Breast epithelium (tissue), 4 donors: Measurements from ENCODE around the gene GPR158. TPM values are rescaled to one million over a fixed set of nuclear protein-coding genes. Genes with fewer than 3 reads are reported as not detected.

Experiments
- DNase-seq, 2 donors: peaks; one replicate each; pipeline ENCODE4 v3.0.0-alpha.2; 2019; ENCODE audit warnings: low spot score in 2 of 2
- H3K27ac ChIP-seq, 2 donors: fragments of 200-600 bp; sonication (generic) in 1 of 2; one replicate each; pipeline ENCODE4 v1.5.1; 2016 to 2019; ENCODE audit warnings: mild to moderate bottlenecking in 1 of 2
- H3K27me3 ChIP-seq, 2 donors: fragments of 200-600 bp; sonication (generic) in 1 of 2; one replicate each; pipeline versions ENCODE4 v1.5.1 to v1.6.0; 2017 to 2019; ENCODE audit warnings: control low read depth in 1 of 2, mild to moderate bottlenecking in 1 of 2
- H3K36me3 ChIP-seq: fragments of 200-600 bp; one replicate; pipeline ENCODE4 v1.5.1; 2019
- H3K4me1 ChIP-seq, 2 donors: fragments of 200-600 bp; sonication (generic); one replicate each; pipeline ENCODE4 v1.5.1; 2016 to 2019; ENCODE audit warnings: control low read depth in 1 of 2
- H3K4me3 ChIP-seq, 3 donors: fragments of 200-600 bp; sonication (generic); 1 replicate in 2 of 3; 2 replicates in 1 of 3; pipeline ENCODE4 v1.5.1; 2016 to 2019; ENCODE audit warnings: mild to moderate bottlenecking in 3 of 3, moderate library complexity in 2 of 3
- H3K9me3 ChIP-seq, 2 donors: fragments of 200-600 bp; sonication (generic) in 1 of 2; one replicate each; pipeline ENCODE4 v1.5.1; 2016 to 2019; ENCODE audit warnings: control low read depth in 1 of 2
- POLR2A ChIP-seq: fragments of 450-650 bp; IDR thresholded peaks from one replicate; pipeline ENCODE4 v1.6.1; 2016; ENCODE audit warnings: antibody characterized with exemption, mild to moderate bottlenecking, moderate library complexity
- POLR2AphosphoS5 ChIP-seq, 3 donors: sonication (generic); formaldehyde crosslinking; IDR thresholded peaks; one replicate each; pipeline ENCODE4 v1.6.1; 2017; ENCODE audit warnings: antibody characterized with exemption in 3 of 3
- intact Hi-C: fragments of 100-400 bp; cut with DNase I; formaldehyde crosslinking; loops from one replicate; pipeline ENCODE4 v1.15.1; 2023; ENCODE audit warnings: low total_unique reads
- total RNA-seq, 3 donors: library from RNA; depleted of rRNA; stranded (reverse); fragments of >200 nt; gene quantifications; one replicate each; pipeline ENCODE4 v1.1.0, GENCODE V29; 2016
- TF ChIP-seq, protein P1 (sequence below), 3 donors: fragments of 450-650 bp; IDR thresholded peaks; one replicate each; pipeline ENCODE4 v1.5.1; 2016 to 2017; ENCODE audit warnings: antibody characterized with exemption in 3 of 3, mild to moderate bottlenecking in 3 of 3, moderate library complexity in 3 of 3

Gene GPR158
- total RNA-seq, 3 donors from 2014 or later: 0.16 to 0.29 TPM; not detected in 1

DNA sequence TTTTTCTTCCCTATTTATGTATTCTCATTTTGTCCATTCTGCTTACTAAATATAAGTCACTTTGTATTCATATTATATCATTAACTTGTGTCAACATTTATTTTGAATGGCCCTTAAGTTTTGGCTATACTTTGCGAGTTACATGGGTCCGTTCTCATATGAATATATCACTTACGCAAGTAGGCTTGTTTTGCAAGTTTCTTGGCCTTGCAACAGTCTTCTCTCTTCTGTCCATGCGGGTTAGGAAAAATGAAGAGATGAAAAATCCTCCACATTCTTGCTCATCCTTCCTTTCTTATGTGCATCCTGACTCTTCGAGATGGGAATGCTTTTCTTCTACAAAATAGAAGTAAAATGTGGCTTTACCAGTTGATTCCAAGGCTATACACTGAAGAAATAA lies 82.8 kb downstream of the GPR158 start:
- TF ChIP-seq POLR2AphosphoS5 (IDR thresholded peaks at IDR 0.05) (no peak), POLR2A (no peak)
- TF ChIP-seq, protein P1, sequence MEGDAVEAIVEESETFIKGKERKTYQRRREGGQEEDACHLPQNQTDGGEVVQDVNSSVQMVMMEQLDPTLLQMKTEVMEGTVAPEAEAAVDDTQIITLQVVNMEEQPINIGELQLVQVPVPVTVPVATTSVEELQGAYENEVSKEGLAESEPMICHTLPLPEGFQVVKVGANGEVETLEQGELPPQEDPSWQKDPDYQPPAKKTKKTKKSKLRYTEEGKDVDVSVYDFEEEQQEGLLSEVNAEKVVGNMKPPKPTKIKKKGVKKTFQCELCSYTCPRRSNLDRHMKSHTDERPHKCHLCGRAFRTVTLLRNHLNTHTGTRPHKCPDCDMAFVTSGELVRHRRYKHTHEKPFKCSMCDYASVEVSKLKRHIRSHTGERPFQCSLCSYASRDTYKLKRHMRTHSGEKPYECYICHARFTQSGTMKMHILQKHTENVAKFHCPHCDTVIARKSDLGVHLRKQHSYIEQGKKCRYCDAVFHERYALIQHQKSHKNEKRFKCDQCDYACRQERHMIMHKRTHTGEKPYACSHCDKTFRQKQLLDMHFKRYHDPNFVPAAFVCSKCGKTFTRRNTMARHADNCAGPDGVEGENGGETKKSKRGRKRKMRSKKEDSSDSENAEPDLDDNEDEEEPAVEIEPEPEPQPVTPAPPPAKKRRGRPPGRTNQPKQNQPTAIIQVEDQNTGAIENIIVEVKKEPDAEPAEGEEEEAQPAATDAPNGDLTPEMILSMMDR (IDR thresholded peaks at IDR 0.05): no peak
- no peaks in the 10 kb centered on the region for H3K36me3 ChIP-seq
- intact Hi-C loops: no loop called here

GRCh38 chr10:25261110-25261509 lies 86.3 kb downstream of the GPR158 start:
- no peaks in the 10 kb centered on the region for H3K27me3 ChIP-seq
- DNase-seq: no peak
- TF ChIP-seq, protein P1 (IDR thresholded peaks at IDR 0.05): no peak
- TF ChIP-seq POLR2AphosphoS5 (IDR thresholded peaks at IDR 0.05): no peak
- TF ChIP-seq POLR2A: no peak
- no peak overlapping the region for H3K4me3 ChIP-seq
- no peaks in the 10 kb centered on the region for H3K4me1 ChIP-seq
- no peak overlapping the region for H3K27ac ChIP-seq
- H3K36me3 ChIP-seq: no peaks in the 10 kb centered on the region
- H3K9me3 ChIP-seq: peaks cover 0 to 4% of the 10 kb centered on the region in 2 donors
- intact Hi-C loops: no loop called here

More for the DNA sequence above, 82.8 kb downstream of the GPR158 start:
- H3K27ac ChIP-seq: no peak overlapping the region
- DNase-seq: no peak
- no peak overlapping the region for H3K4me3 ChIP-seq
- no peaks in the 10 kb centered on the region for H3K9me3 ChIP-seq
- no peaks in the 10 kb centered on the region for H3K4me1 ChIP-seq
- H3K27me3 ChIP-seq: no peaks in the 10 kb centered on the region

DNA sequence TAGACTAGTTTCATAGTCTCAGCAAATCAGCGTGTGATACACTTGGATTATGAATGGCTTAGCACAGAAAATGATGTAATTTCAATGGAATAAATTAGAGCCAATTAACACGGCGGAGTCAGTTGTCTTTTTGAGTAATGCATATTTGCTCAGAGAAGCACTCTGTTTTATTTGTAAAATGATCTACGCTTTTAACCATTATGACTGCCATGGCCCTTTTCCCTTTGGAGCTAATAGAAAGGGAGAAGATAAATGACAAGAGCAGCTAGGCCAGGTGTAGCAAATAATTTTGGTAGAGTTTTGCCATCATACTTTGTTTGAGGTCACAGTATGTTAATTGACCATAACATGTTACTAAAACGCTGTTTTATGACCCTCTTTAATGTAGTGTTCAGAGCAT lies 86.8 kb downstream of the GPR158 start:
- intact Hi-C loops: no loop called here
- TF ChIP-seq POLR2AphosphoS5 (IDR thresholded peaks at IDR 0.05): no peak
- no peak for TF ChIP-seq POLR2A
- TF ChIP-seq, protein P1 (IDR thresholded peaks at IDR 0.05): no peak

DNA sequence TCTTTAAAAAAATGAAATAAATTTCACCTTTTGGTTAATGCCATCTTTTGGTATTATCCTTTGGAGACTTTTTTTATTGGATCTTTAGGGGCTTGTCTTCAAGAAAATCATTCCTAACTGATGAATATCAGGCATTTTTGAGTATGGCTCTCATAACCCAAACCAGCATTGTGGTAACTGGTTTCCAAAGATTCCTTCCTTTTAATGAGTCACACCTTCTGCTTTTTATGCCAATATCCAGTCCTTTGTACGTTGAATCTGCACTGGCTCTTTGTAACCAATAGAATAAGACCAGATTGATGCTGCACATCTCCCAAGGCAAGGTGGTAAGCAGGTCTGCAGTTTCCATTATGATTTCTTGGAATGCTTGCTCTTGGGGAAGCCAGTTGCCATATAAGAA lies 89.1 kb downstream of the GPR158 start:
- Histone ChIP-seq H3K9me3 (peaks cover 0 to 4% of the 10 kb centered on the region in 2 donors), H3K27ac (no peak overlapping the region), H3K4me1 (no peaks in the 10 kb centered on the region), H3K4me3 (no peak overlapping the region), H3K27me3 (no peaks in the 10 kb centered on the region), H3K36me3 (no peaks in the 10 kb centered on the region)
- intact Hi-C loops: no loop called here
- TF ChIP-seq POLR2A (no peak), POLR2AphosphoS5 (IDR thresholded peaks at IDR 0.05) (no peak)
- TF ChIP-seq, protein P1 (IDR thresholded peaks at IDR 0.05): no peak
- no peak for DNase-seq

More for the DNA sequence above, 86.8 kb downstream of the GPR158 start:
- no peak overlapping the region for H3K27ac ChIP-seq
- no peaks in the 10 kb centered on the region for H3K36me3 ChIP-seq
- H3K9me3 ChIP-seq: peaks cover 0 to 4% of the 10 kb centered on the region in 2 donors
- H3K4me1 ChIP-seq: no peaks in the 10 kb centered on the region
- H3K27me3 ChIP-seq: no peaks in the 10 kb centered on the region
- no peak overlapping the region for H3K4me3 ChIP-seq
- no peak for DNase-seq

- H3K27ac ChIP-seq: no peak overlapping the region
- no peak overlapping the region for H3K4me3 ChIP-seq
- H3K36me3 ChIP-seq: no peaks in the 10 kb centered on the region
- intact Hi-C loops: no loop called here
- DNase-seq: no peak
- no peaks in the 10 kb centered on the region for H3K4me1 ChIP-seq
- H3K9me3 ChIP-seq: peaks cover 0 to 17% of the 10 kb centered on the region in 2 donors
- TF ChIP-seq POLR2A (no peak), POLR2AphosphoS5 (IDR thresholded peaks at IDR 0.05) (no peak)
- TF ChIP-seq, protein P1 (IDR thresholded peaks at IDR 0.05): no peak
- no peaks in the 10 kb centered on the region for H3K27me3 ChIP-seq
Observed at GRCh38 chr10:25278180-25278579, 103.4 kb downstream of the GPR158 start.
